ENCODE data around the gene PRKRA. TPM values are rescaled to one million over a fixed set of nuclear protein-coding genes. Genes with fewer than 3 reads are reported as not detected.

The PRKRA gene
- total RNA-seq, 4 donors from 2014 or later = 91.0 to 125 (median 117) TPM

GRCh38 chr2:178491612-178492011 lies 40.6 kb upstream of the PRKRA start:
- TF ChIP-seq CTCF (IDR thresholded peaks at IDR 0.05 in 4 of 5, conservative IDR thresholded peaks at IDR 0.05 in 1 of 5) (no peak), POLR2A (IDR thresholded peaks at IDR 0.05) (no peak)
- no peak overlapping the region for H3K4me3 ChIP-seq
- H3K36me3 ChIP-seq = peaks cover 0 to 66% of the 10 kb centered on the region in 2 donors
- H3K4me1 ChIP-seq = no peaks in the 10 kb centered on the region
- no peaks in the 10 kb centered on the region for H3K9me3 ChIP-seq
- intact Hi-C loops (cut with DNase I; ENCODE audit: low total_unique reads) = no loop called here
- ATAC-seq (no peak), DNase-seq (no peak)
- no peak overlapping the region for H3K27ac ChIP-seq
- no peaks in the 10 kb centered on the region for H3K27me3 ChIP-seq
- in situ Hi-C loops (cut with MboI; ENCODE audit: low sequenced_read_pairs in 4 of 4) = no loop called here

GRCh38 chr2:178485356-178485755 lies 34.4 kb upstream of the PRKRA start:
- in situ Hi-C loops (cut with MboI; ENCODE audit: low sequenced_read_pairs in 4 of 4) = no loop called here
- no peaks in the 10 kb centered on the region for H3K27me3 ChIP-seq
- peaks cover 42 to 46% of the 10 kb centered on the region in 2 donors for H3K4me1 ChIP-seq
- ATAC-seq (no peak), DNase-seq (no peak)
- no peak overlapping the region for H3K4me3 ChIP-seq
- no peaks in the 10 kb centered on the region for H3K9me3 ChIP-seq
- H3K36me3 ChIP-seq = peaks cover 0 to 22% of the 10 kb centered on the region in 2 donors
- intact Hi-C loops (cut with DNase I; ENCODE audit: low total_unique reads) = no loop called here
- TF ChIP-seq POLR2A (IDR thresholded peaks at IDR 0.05) (no peak), CTCF (IDR thresholded peaks at IDR 0.05 in 4 of 5, conservative IDR thresholded peaks at IDR 0.05 in 1 of 5) (no peak)
- no peak overlapping the region for H3K27ac ChIP-seq

GRCh38 chr2:178484245-178485041 lies 33.5 kb upstream of the PRKRA start:
- TF ChIP-seq CTCF (IDR thresholded peaks at IDR 0.05 in 4 of 5, conservative IDR thresholded peaks at IDR 0.05 in 1 of 5) (no peak), POLR2A (IDR thresholded peaks at IDR 0.05) (no peak)
- H3K4me3 ChIP-seq = no peak overlapping the region
- peaks cover 46 to 50% of the 10 kb centered on the region in 2 donors for H3K4me1 ChIP-seq
- H3K9me3 ChIP-seq = no peaks in the 10 kb centered on the region
- DNase-seq (no peak), ATAC-seq (no peak)
- H3K36me3 ChIP-seq = peaks cover 0 to 15% of the 10 kb centered on the region in 2 donors
- no peak overlapping the region for H3K27ac ChIP-seq
- no peaks in the 10 kb centered on the region for H3K27me3 ChIP-seq
- in situ Hi-C loops (cut with MboI; ENCODE audit: low sequenced_read_pairs in 4 of 4) (no loop called here), intact Hi-C loops (cut with DNase I; ENCODE audit: low total_unique reads) (no loop called here)

- TF ChIP-seq CTCF (IDR thresholded peaks at IDR 0.05 in 4 of 5, conservative IDR thresholded peaks at IDR 0.05 in 1 of 5) (no peak), POLR2A (IDR thresholded peaks at IDR 0.05) (no peak)
- Histone ChIP-seq H3K27me3 (no peaks in the 10 kb centered on the region), H3K4me1 (peaks cover 53 to 59% of the 10 kb centered on the region in 2 donors), H3K27ac (no peak overlapping the region), H3K9me3 (no peaks in the 10 kb centered on the region), H3K36me3 (peaks cover 0 to 15% of the 10 kb centered on the region in 2 donors), H3K4me3 (no peak overlapping the region)
- in situ Hi-C loops (cut with MboI; ENCODE audit: low sequenced_read_pairs in 4 of 4) (no loop called here), intact Hi-C loops (cut with DNase I; ENCODE audit: low total_unique reads) (no loop called here)
- no peak for ATAC-seq
- no peak for DNase-seq
Measured at GRCh38 chr2:178482437-178482836, 31.5 kb upstream of the PRKRA start.
